Mammary epithelial cell (primary cell): Measurements from ENCODE around the gene ZNF497.

ENCODE experiments used
- CTCF ChIP-seq, 2 donors: IDR thresholded peaks in 1 of 2; conservative IDR thresholded peaks in 1 of 2; 2 replicates each; pipeline ENCODE4 v1.5.1; 2011 to 2012; ENCODE audit warnings: inconsistent platforms in 2 of 2, low read length in 2 of 2, mild to moderate bottlenecking in 2 of 2, control low read depth in 1 of 2, low read depth in 1 of 2; ENCODE audit not compliant: insufficient read depth in 1 of 2; ENCODE audit errors: extremely low read depth in 1 of 2
- EZH2 ChIP-seq: IDR thresholded peaks from 2 replicates; pipeline ENCODE4 v1.6.1; 2012; ENCODE audit warnings: low read length, inconsistent platforms, borderline replicate concordance

DNA sequence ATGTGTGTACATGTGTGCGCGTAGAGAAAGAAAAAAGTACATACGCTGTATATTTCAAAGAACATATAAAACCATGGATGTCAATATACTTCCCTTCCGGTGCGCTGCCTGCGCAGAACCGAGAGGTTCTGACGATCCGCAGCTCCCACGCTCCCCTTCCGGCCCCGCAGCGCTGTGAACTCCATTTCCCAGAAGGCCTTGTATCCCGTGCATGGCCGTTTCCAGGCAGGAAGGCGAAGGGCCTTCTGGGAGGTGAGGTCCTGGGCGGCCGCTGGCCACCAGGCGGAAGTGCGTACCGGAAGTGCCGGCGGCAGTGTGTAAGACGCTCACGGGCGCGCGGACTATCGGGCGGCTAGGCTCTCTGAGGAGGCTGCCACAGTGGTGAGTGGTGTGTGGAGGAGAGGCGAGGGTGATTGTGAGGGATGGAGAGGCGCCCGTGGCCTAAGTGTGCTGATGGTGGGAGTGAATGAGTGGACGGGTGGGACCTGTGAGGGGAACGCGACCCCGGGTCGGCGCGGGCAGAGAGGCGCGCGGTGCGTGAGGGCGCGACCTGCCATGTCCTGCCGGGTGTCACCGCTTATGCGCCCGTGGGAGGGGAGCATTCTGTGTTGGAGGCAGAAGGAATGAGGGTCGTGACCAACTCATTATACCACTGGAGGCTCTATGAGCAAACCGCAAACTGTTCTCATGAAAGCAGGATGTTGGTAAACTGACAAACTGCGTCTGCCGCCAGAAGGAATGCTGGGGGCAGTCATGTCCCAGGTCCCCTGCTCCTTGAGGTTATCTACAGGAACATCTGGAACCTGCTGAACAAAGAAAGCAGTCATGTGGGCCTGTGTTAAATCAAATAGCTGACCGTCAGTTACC lies 57.3 kb downstream of the ZNF497 start, which contains the start of gene ERVK3-1:
- TF ChIP-seq EZH2 = no peak
- peak in 1 of 2 donors; percentile 22 for TF ChIP-seq CTCF (conservative IDR thresholded peaks at IDR 0.05 in 1 of 2, IDR thresholded peaks at IDR 0.05 in 1 of 2; ENCODE audit: extremely low read depth in 1 of 2, insufficient read depth in 1 of 2, low read depth in 1 of 2, low read length in 2 of 2)
